Measurements from ENCODE around the gene SUN1. TPM values are rescaled to one million over a fixed set of nuclear protein-coding genes. Genes with fewer than 3 reads are reported as not detected.

Gene SUN1
- total RNA-seq, 1 donor from 2014 or later = 127 TPM

- Histone ChIP-seq H3K27ac (no peak overlapping the region), H3K27me3 (no peaks in the 10 kb centered on the region), H3K9me3 (no peaks in the 10 kb centered on the region), H3K4me1 (no peaks in the 10 kb centered on the region), H3K36me3 (peaks cover 71% of the 10 kb centered on the region), H3K4me3 (no peak overlapping the region)
- no peak for DNase-seq
- TF ChIP-seq CTCF (IDR thresholded peaks at IDR 0.05) = no peak
- intact Hi-C loops (cut with DNase I) = no loop called here
- no peak for ATAC-seq
Observed at GRCh38 chr7:890868-891267, 58.6 kb downstream of the SUN1 start.

GRCh38 chr7:891291-891690 lies 59.0 kb downstream of the SUN1 start:
- Histone ChIP-seq H3K27me3 (no peaks in the 10 kb centered on the region), H3K36me3 (peaks cover 74% of the 10 kb centered on the region), H3K4me3 (no peak overlapping the region), H3K27ac (no peak overlapping the region), H3K4me1 (no peaks in the 10 kb centered on the region), H3K9me3 (no peaks in the 10 kb centered on the region)
- no peak for DNase-seq
- no peak for TF ChIP-seq CTCF (IDR thresholded peaks at IDR 0.05)
- intact Hi-C loops (cut with DNase I) = no loop called here
- ATAC-seq = no peak

GRCh38 chr7:891805-892204 lies 59.5 kb downstream of the SUN1 start:
- Histone ChIP-seq H3K27me3 (no peaks in the 10 kb centered on the region), H3K4me3 (no peak overlapping the region), H3K9me3 (no peaks in the 10 kb centered on the region), H3K27ac (no peak overlapping the region), H3K36me3 (peaks cover 74% of the 10 kb centered on the region), H3K4me1 (no peaks in the 10 kb centered on the region)
- TF ChIP-seq CTCF (IDR thresholded peaks at IDR 0.05) = no peak
- ATAC-seq (no peak), DNase-seq (no peak)
- intact Hi-C loops (cut with DNase I) = no loop called here

DNA sequence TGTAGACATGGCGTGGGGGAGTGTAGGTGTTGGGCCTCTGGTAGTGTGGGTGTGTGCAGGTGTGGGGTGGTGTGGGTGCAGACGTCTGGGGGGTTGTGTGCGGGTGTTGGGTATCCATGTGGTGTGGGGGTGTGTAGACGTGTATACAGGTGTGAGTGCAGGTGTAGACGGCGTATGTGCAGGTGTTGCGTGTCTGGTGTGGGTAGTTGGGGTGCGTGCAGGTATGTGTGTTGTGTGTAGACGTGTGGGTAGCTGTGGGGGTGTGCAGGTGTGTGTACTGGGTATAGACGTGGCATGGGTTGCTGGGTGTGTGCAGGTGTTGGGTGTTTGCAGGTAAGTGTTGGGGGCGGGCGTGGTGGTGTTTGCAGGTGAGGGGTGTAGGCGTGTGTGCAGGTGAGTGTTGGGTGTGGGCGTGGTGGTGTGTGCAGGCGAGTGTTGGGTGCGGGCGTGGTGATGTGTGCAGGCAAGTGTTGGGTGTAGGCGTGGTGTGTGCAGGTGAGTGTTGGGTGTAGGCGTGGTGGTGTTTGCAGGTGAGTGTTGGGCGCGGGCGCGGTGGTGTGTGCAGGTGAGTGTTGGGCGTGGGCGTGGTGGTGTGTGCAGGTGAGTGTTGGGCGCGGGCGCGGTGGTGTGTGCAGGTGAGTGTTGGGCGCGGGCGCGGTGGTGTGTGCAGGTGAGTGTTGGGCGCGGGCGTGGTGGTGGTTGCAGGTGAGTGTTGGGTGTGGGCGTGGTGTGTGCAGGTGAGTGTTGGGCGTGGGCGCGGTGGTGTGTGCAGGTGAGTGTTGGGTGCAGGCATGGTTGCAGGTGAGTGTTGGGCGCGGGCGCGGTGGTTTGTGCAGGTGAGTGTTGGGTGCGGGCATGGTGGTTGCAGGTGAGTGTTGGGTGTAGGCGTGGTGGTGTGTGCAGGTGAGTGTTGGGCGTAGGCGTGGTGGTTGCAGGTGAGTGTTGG lies 60.6 kb downstream of the SUN1 start:
- Histone ChIP-seq H3K36me3 (peaks cover 69% of the 10 kb centered on the region), H3K4me3 (no peak overlapping the region), H3K27ac (no peak overlapping the region), H3K4me1 (peaks cover 4% of the 10 kb centered on the region), H3K9me3 (no peaks in the 10 kb centered on the region), H3K27me3 (no peaks in the 10 kb centered on the region)
- DNase-seq = no peak
- intact Hi-C loops (cut with DNase I) = no loop called here
- no peak for ATAC-seq
- TF ChIP-seq CTCF (IDR thresholded peaks at IDR 0.05) = no peak

DNA sequence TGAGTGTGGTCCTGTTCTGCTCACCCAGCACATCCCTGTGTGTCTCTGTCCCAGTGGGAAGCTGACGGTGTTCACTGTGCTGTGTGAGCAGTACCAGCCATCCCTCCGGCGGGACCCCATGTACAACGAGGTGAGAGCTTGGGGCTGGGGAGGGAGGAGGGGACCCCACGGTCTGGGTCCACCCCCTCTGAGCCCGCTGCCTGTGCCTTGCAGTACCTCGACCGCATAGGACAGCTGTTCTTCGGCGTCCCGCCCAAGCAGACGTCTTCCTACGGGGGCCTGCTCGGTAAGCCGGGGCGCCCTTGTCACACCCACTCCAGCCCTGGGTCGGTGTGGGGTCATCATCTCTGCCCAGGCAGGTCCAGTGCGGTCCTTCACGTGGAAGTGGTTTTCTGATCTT lies 61.4 kb downstream of the SUN1 start:
- intact Hi-C loops (cut with DNase I) = no loop called here
- DNase-seq (no peak), ATAC-seq (no peak)
- Histone ChIP-seq H3K27ac (no peak overlapping the region), H3K27me3 (no peaks in the 10 kb centered on the region), H3K4me3 (no peak overlapping the region), H3K4me1 (peaks cover 4% of the 10 kb centered on the region), H3K36me3 (peaks cover 61% of the 10 kb centered on the region), H3K9me3 (no peaks in the 10 kb centered on the region)
- TF ChIP-seq CTCF (IDR thresholded peaks at IDR 0.05) = no peak

Measured in upper lobe of right lung (tissue), 1 donor.